HG03159 (cell line): ENCODE measurements around the gene PTGFR.

Experiments used
- ATAC-seq: cut with Tn5 transposase; IDR thresholded peaks from one replicate; pipeline ENCODE4 v1.9.1; 2021; ENCODE audit warnings: mild to moderate bottlenecking, moderate library complexity; ENCODE audit not compliant: unreplicated experiment

PTGFR gene

GRCh38 chr1:78490861-78491450 is at the start of gene PTGFR:
Gene PTGFR (plus strand): TSS chr1:78490974. CDS start chr1:78492744, 1,770 bp downstream.
- no peak for ATAC-seq

DNA sequence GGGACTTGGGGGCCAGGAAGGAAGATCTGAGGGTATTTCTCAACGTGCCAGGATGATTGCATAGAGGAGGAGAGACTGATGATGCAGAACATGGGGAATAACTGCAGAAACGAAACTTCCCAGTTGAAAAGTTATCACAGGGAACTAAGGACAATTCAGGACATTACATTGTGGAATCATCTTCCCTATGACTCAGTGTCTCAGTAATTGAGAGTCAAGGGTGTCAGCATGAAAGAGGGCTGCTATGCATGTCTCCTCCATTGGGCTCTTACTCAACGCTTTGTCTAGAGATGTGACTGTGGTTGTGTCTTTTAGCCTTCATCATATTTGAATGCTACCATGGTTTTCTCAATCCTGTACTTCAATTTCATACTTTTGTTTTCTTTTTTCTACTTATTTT is 48.9 kb upstream of the PTGFR start:
- ATAC-seq: no peak

- ATAC-seq: no peak
Observed at GRCh38 chr1:78447086-78447485, 43.7 kb upstream of the PTGFR start.

GRCh38 chr1:78464449-78464891 is 26.3 kb upstream of the PTGFR start:
- ATAC-seq: no peak

- ATAC-seq: no peak
Observed at GRCh38 chr1:78465143-78465542, 25.6 kb upstream of the PTGFR start.

- ATAC-seq: no peak
Observed at GRCh38 chr1:78468521-78468920, 22.3 kb upstream of the PTGFR start.

DNA sequence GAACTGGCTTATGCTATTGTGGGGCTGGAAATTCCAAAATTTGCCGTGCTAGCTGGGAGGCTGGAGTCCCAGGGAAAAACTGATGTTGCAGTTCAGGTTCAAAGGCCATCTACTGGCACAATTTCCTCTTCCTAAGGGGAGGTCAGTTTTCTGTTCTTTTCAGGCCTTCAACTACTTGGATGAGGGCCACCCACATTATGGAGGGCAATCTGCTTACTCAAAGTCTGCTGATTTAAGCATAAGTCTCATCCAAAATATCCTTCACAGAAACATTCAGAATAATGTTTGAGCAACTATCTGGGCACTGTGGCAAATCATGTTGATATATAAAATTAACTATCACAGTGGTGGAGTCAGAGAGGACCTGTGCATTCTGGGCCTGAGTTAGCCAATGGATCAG is 21.2 kb upstream of the PTGFR start:
- ATAC-seq: no peak

DNA sequence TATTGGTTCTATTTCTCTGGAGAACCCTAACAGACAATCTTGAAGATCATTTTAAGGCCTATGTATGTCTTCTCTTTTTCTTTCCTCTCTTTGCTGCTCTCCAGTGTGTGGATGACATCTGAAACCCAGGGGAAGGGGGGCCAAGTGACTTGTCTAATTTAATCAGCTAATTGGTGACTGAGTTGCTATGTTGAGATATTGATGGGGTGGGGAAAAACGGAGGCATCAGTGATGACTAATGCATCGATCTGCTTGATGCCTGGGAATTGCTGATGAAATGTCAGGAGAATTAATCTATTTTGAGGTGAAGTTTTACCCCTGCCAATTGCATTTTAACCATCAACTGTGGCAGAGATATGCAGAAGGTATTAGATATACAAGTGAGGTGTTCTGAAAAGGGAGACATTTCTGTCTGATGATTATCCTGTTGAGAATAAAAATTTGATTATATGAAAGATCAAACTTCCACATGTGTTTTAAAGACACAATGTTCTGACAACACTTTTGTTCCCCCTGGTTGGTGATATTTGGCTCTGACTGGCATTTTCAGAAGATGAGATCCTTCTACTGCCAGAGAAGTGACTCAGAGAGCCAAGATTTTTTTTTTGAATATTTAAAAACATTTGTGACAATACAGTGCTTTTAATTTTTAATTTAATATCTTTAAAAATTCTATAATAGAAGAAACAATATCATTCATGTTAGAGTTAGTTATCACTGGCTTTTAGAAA is 18.7 kb upstream of the PTGFR start:
- no peak for ATAC-seq

DNA sequence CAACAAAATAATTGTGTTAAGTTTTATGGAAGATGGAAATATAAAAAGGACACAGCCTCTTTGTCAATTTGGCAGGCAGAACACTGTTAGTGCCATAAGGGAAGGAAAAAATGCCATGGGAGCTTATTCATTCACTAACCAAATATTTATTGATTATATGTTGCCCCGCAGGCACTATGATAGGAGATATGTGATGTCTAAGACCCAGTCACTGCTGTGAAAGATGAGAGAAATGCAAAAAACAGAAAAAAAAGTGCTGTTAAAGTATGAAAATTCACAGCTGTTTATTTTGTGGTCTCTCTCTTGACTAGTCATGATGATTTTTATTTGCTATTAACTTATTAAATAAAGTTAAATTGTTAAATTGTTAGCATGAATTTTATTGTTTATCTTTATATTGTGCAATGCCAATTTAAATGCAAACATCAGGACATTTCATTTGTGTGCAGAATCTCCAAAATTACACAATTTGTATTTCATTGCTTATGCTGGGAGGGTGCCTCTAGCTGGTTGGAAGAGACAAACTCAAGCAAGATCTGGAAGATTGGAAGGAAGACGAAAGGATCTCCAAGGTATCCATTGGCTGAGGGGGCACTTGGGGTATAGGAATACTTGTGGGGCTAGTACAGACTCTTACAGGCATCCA is 17.8 kb upstream of the PTGFR start:
- ATAC-seq: no peak

- ATAC-seq: no peak
Observed at GRCh38 chr1:78474092-78474491, 16.7 kb upstream of the PTGFR start.

DNA sequence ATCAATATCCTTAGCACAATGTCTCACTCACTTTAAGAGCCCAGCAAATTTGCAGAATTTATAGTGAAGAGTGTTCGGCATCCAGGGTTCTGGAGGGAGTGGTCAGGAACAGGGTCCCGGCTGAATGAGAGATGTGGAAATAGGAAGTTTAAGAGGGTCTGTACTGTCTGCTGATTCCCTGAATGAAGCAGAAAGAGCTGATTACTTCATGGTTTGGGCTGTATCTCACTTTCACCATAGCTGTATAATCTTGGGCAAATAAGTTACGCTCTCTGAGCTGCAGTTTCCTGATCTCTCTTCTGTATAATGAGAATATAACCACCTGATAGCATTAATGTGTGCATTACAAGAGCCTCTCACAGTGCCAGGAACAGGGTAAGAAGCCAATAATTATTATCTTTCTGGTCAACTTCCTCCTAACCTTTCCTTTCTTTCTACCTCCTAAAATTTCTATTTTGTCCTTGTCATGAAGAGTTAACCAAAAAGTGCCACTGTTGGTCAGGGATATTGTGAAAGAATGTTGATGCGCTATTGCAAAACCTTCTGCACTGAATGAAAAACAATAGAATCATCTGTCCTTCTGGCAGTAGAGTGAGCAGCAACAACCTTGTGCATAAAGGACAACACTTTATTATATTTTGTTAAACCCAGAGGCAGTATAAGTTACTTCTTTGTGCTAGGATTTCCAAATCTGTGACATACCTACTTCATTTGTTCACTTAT is 14.7 kb upstream of the PTGFR start:
- ATAC-seq: no peak

DNA sequence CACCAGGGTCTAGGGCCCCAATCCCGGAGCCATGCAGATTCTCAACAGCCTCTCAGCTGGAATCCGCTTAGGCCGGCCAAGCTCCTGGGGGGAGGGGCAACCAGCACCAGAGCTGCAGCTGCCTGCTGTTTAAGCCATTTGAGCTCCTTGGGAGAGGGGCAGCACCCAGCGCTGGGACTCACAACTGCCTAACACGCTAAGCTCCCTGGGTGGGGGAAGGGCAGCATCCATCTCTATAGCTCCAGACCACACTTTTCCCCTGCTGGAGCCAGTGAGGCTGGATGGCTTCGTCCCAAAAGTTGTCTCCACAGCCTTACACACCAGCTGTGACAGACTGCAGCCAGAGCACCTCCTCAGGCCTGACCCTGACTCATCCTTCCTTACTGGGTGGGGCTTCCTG is 6.9 kb upstream of the PTGFR start:
- no peak for ATAC-seq

DNA sequence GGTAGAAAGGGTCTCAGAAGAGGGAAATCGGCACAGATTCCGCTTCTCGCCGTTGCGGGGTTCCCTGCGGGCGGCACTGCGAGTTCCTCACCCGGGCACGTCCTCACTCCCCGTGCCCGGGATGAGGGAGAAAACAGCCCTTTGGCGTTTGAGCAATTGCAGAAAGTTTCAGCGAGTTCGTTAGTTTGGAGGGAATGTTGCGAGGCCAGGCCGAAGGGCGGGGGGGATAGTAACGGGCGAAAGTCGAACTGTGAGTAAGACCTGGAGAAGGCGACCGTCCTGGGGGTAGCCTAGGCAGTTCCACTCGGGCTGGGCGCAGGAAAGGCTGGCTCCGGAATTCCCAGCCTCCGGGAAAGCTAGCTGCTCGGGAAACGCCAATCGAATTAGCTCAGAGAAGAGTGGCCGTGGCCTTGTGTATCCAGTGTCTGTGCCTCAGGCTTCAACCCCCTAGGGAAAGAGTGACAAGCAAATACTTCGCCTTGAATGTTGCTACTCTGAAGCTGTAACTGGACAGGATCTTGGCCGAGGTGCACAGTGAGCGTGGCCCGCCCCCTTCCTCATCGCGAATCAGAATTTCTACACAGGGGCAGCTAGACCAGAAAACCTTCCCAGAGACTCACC is 787 bp downstream of the PTGFR start:
- no peak for ATAC-seq

GRCh38 chr1:78492386-78492950 is 1.7 kb downstream of the PTGFR start:
- ATAC-seq: no peak

DNA sequence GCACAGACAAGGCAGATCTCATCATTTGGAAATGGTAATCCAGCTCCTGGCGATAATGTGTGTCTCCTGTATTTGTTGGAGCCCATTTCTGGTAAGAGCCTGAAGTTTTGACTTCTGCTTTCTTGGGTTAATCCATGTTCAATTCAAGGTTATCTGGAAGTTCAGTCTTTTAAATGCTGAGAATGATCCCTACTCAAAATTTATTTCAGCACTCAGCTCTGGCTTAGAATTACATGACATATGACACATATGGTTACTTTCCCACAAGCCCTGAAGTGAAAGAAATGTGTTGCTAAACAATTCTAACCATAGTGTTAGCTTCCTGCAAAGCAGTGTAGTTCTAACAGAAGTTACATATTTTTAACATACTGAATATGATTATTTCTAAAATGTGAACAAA is 2.7 kb downstream of the PTGFR start:
- ATAC-seq: no peak

- no peak for ATAC-seq
Observed at GRCh38 chr1:78497201-78497600, 6.4 kb downstream of the PTGFR start.

- no peak for ATAC-seq
Observed at GRCh38 chr1:78500529-78500928, 9.8 kb downstream of the PTGFR start.

DNA sequence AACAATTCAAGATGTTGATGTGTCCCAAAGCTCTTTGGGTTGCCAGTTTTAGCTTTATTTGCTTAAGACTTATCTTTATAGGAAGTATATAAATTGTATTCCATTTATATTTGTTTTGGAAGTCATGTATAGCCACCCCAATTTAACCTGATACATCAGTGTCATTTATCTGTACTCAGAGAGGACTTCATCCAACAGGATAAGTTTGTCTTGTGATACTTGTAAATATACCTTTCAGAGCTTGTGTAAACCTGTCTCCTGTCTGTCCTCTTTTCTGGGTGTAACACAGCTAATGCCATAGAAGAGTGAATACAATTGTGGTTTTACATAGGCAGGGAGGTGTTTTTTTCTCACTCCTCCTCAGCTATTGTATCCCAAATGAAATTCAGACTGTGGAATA is 10.4 kb downstream of the PTGFR start:
- ATAC-seq: no peak

DNA sequence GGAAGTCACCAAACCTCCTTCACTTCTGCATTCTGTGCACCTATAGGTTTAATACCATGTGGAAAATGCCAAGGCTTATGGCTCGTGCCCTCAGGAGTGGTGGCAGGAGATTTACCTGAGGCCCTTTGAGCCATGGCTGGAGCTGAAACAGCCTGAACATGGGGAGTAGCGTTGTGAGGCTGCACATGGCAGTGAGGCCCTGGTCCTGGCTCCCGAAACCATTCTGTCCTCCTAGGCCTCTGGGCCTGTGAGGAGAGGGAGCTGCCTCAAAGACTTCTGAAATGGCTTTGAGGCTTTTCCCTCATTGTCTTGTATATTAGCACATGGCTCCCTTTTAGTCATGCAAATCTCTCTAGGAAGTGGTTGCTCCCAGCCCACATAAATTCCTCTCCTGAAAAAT is 20.6 kb downstream of the PTGFR start:
- no peak for ATAC-seq

DNA sequence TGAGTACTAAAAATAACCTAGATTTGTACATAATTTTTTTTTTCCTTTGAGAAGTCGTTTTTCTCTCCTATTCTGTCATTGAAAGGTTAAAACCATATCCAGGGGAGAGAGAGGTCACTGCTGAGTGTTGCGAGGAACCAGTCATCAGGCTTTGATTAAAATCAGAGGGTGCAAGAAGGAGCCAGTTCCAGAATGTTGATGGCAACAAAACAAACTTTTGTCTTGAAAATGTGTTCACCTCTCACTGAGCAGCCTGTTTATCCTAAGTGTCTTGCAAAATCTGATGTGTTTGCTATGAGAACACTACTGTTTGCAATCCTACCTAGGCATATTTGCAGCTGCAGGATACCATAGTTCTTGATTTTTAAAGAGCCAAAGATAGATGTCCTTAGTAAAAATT is 25.9 kb downstream of the PTGFR start:
- ATAC-seq: no peak

DNA sequence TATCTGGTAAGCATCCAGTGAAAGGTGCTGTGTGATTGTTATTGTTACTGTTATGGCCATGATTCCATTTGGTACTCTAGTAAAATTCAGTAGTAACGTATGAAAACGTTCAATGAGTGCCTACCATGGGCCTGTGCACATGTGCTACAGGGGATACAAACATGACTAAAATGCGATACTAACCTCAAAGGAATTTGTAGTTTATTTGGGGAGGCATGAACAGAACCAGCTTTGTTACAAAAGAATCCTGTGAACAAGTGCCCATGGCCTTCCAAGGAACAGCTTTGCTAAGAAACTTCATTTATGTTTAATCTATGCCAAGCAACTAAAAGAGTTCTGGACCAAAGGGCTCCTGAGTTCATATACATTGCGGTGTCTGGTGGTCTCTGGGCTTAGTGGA is 28.7 kb downstream of the PTGFR start:
- no peak for ATAC-seq
